Fibroblast of lung (primary cell): ENCODE measurements around the gene SLC7A14.

Experiments used
- EZH2 ChIP-seq: IDR thresholded peaks from 2 replicates; pipeline ENCODE4 v1.5.1; 2012; ENCODE audit warnings: low read length, control low read depth, mild to moderate bottlenecking; ENCODE audit errors: missing control alignments
- TF ChIP-seq, protein P1 (sequence below), 2 donors: IDR thresholded peaks in 1 of 2; conservative IDR thresholded peaks in 1 of 2; 1 replicate in 1 of 2; 2 replicates in 1 of 2; pipeline ENCODE4 v1.5.1; 2011 to 2012; ENCODE audit warnings: low read length in 2 of 2, control low read depth in 1 of 2, inconsistent platforms in 1 of 2, low read depth in 1 of 2, mild to moderate bottlenecking in 1 of 2

GRCh38 chr3:170493712-170494182 is 92.1 kb downstream of the SLC7A14 start:
- TF ChIP-seq, protein P1, sequence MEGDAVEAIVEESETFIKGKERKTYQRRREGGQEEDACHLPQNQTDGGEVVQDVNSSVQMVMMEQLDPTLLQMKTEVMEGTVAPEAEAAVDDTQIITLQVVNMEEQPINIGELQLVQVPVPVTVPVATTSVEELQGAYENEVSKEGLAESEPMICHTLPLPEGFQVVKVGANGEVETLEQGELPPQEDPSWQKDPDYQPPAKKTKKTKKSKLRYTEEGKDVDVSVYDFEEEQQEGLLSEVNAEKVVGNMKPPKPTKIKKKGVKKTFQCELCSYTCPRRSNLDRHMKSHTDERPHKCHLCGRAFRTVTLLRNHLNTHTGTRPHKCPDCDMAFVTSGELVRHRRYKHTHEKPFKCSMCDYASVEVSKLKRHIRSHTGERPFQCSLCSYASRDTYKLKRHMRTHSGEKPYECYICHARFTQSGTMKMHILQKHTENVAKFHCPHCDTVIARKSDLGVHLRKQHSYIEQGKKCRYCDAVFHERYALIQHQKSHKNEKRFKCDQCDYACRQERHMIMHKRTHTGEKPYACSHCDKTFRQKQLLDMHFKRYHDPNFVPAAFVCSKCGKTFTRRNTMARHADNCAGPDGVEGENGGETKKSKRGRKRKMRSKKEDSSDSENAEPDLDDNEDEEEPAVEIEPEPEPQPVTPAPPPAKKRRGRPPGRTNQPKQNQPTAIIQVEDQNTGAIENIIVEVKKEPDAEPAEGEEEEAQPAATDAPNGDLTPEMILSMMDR (conservative IDR thresholded peaks at IDR 0.05 in 1 of 2, IDR thresholded peaks at IDR 0.05 in 1 of 2; ENCODE audit: low read depth in 1 of 2, low read length in 2 of 2) = no peak
- no peak for TF ChIP-seq EZH2
